Tongue (tissue), 2 donors: Measurements from ENCODE around the gene TP53BP2. TPM values are rescaled to one million over a fixed set of nuclear protein-coding genes. Genes with fewer than 3 reads are reported as not detected.
"Not testable (repeated sequence)": the region's sequence is repeated elsewhere in the genome, so short reads cannot be mapped to it uniquely, and the experiment has no call there.

Experiments
- DNase-seq: peaks from one replicate; pipeline ENCODE4 v3.0.0-alpha.2; 2015
- total RNA-seq: library from RNA; depleted of rRNA; stranded (reverse); fragments of >200 nt; gene quantifications from one replicate; pipeline ENCODE4 v1.2.3, GENCODE V29; 2014

Gene TP53BP2
- total RNA-seq, 1 donor from 2014 or later = 38.9 TPM

- DNase-seq = no peak
Observed at GRCh38 chr1:223828162-223828848, 17.4 kb downstream of the TP53BP2 start.

- DNase-seq = no peak
Observed at GRCh38 chr1:223827193-223827663, 18.5 kb downstream of the TP53BP2 start.

- DNase-seq = no peak
Observed at GRCh38 chr1:223825767-223826748, 19.7 kb downstream of the TP53BP2 start.

- no peak for DNase-seq
Observed at GRCh38 chr1:223824712-223825111, 21.0 kb downstream of the TP53BP2 start.

GRCh38 chr1:223824287-223824686 lies 21.5 kb downstream of the TP53BP2 start:
- DNase-seq = no peak

DNA sequence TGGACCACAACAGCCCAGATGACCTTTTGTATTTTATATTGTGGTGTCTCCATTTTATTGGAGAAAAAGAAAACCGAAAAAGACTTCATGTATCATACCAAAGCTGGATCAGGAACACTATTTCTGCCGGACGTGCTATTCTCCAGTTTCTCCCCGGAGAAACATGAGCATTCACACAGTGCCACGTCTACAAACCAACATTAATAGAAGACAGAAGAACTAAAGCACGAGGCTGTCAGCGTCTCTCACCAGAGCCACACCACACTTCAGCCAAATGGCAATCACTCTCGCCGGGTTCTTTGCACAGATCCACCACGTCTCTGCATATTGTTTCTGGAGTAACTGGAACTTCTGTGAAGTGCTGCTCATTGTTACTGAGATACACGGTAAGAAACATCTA lies 24.8 kb downstream of the TP53BP2 start:
- DNase-seq = no peak

DNA sequence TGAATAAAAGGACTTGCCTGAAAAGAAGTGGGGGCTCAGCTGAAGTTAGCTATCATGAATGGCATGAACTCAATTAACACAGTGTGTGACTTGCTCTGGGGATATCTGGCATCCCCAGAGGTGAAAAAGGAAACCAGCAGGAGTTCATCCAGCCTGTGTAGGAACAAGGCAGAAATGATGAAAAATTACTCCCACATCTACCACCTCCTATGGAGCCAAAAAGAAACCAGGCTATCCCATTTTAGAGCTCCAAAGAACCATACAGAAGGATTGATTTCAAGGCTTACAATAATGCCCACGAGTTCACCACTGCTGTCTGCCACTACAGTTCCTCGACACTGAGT lies 25.3 kb downstream of the TP53BP2 start:
- no peak for DNase-seq

GRCh38 chr1:223819730-223820514 lies 25.8 kb downstream of the TP53BP2 start:
- DNase-seq = peak; percentile 51

GRCh38 chr1:223817265-223817664 lies 28.5 kb downstream of the TP53BP2 start:
- DNase-seq = not testable (repeated sequence)

DNA sequence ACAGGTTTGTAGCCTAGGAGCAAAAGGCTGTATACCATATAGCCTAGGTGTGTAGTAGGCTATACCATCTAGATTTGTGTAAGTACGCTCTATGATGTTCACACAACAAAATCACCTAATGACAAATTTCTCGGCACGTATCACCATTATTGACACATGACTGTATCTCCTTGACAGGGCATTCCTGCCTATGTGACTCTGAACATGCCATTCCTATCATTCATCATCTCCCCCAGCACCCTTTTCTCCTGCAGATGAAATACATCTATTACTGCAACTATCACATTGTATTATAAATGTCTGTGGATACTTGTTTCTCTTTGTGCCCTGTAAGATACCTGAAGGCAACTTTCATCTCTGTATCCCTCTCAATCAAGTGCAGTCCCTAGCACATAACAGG lies 29.9 kb downstream of the TP53BP2 start:
- DNase-seq = no peak

- DNase-seq = no peak
Observed at GRCh38 chr1:223815020-223815853, 30.5 kb downstream of the TP53BP2 start.

- no peak for DNase-seq
Observed at GRCh38 chr1:223813645-223814044, 32.1 kb downstream of the TP53BP2 start.

- DNase-seq = peak; percentile 50
Observed at GRCh38 chr1:223811634-223812101, 34.1 kb downstream of the TP53BP2 start.

DNA sequence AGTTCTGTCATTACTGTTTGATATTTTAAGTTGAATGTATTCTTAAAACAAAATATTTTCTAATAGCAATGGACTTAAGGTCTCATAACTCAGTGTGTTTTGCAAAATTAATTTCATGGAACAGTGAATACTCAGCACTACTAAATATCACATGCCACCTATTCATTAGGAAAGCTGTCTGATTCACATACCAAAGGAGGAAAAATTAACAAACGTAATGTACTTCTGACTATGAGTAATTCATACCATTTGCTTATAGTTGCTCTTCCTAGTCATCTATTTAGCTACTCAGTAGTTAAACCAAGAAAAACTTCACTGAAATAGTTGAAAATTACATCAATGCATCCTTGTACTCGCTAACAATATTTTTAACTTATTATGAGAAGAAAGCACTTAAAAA lies 35.2 kb downstream of the TP53BP2 start:
- DNase-seq = no peak

DNA sequence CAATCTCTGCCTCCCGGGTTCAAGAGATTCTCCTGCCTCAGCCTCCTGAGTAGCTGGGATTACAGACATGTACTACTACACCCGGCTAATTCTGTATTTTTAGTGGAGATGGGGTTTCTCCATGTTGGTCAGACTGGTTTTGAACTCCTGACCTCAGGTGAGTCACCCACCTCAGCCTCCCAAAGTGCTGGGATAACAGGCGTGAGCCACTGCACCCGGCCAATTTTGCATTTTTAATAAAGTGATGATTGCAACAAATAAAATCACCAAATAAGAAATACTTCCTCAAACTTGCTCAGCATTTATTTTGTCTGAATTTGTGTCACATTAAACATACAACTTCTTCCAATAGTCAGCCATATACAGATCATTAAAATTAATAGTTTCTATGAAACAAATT lies 35.8 kb downstream of the TP53BP2 start:
- DNase-seq = not testable (repeated sequence)

GRCh38 chr1:223803211-223803610 lies 42.5 kb downstream of the TP53BP2 start:
- no peak for DNase-seq

DNA sequence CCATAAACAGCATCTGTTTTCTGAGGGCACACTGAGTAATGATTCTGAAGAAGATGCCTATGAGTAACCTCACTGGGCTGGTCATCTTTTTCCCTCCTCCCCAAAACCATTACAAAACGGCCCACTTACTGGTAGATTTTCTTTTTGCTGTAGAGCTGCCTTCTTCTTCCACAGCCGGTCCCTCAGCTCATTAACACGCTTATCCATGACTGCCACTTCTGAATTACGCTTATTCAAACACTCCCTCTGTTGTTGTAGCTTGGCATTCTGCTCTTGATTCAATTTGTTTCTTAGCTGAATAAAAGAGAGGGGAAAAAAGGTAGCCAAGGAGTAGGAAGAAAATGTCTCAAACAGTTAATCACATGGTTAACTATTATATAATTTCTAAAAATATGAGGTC lies 43.1 kb downstream of the TP53BP2 start:
- no peak for DNase-seq

- no peak for DNase-seq
Observed at GRCh38 chr1:223802032-223802431, 43.7 kb downstream of the TP53BP2 start.

GRCh38 chr1:223796210-223796609 lies 49.5 kb downstream of the TP53BP2 start:
- DNase-seq = no peak

- no peak for DNase-seq
Observed at GRCh38 chr1:223794136-223794880, 51.4 kb downstream of the TP53BP2 start.

DNA sequence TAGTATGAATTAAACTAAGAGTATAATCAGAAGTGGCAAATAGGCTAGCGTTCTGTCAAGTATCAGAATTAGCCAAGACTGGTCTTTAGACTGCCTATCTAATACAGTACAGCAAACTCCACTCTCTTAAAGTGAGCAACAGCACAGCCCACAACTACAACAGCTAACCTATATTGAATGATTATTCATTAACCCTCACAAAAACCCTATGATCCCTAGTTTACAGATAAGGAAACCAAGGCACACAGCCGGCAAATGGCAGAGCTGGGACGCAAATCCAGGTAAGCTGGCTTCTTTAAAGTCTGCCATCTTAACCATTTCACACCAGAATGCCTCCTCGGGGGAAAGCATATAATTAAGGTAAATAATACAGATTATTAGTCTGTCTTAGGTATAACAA lies 52.0 kb downstream of the TP53BP2 start:
- no peak for DNase-seq
